ENCODE measurements around the gene SCAP. TPM values are rescaled to one million over a fixed set of nuclear protein-coding genes. Genes with fewer than 3 reads are reported as not detected.
A peak's percentile ranks its signal among the peaks of the same experiment; 100 is the strongest.

Gene SCAP
- total and polyA plus RNA-seq, 2 of the 13 experiments (the other 11 are each of a cell fraction or from before 2014, with no cell fraction given), result 40.4 to 53.3 TPM

DNA sequence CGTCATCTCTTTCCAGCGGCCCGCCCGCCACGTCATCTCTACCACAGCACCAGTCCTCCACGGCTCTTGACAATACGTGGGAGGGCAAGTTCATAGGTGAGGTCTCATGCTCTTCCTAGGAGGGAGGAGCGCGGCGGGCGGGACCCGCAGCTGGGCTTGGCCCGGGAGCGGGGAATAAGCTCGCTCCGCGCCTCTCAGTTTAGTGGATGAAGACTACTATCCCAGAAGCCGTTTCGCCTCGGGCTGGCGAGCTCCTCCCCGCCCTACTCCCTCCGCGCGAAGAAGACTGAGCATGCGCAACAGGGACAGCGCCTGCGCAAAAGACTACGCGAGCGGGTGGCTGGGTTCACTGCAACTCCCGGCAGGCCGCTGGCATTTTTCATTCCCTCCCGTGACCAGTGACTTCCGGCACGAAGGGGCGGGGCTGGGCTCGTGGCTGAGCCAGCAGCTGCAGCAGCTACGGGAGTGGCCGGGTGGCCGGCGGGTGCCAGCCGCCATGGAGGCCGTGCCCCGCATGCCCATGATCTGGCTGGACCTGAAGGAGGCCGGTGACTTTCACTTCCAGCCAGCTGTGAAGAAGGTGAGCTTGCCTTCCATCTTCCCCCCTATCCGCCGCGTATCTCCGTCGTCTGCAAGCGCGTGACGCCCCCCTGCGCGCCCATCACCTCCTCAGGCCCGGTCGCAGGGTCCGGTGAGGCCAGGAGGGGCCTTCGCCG, 95.0 kb downstream of the SCAP start, which contains the start of gene PTPN23 (continued):
- TF ChIP-seq, protein P1, sequence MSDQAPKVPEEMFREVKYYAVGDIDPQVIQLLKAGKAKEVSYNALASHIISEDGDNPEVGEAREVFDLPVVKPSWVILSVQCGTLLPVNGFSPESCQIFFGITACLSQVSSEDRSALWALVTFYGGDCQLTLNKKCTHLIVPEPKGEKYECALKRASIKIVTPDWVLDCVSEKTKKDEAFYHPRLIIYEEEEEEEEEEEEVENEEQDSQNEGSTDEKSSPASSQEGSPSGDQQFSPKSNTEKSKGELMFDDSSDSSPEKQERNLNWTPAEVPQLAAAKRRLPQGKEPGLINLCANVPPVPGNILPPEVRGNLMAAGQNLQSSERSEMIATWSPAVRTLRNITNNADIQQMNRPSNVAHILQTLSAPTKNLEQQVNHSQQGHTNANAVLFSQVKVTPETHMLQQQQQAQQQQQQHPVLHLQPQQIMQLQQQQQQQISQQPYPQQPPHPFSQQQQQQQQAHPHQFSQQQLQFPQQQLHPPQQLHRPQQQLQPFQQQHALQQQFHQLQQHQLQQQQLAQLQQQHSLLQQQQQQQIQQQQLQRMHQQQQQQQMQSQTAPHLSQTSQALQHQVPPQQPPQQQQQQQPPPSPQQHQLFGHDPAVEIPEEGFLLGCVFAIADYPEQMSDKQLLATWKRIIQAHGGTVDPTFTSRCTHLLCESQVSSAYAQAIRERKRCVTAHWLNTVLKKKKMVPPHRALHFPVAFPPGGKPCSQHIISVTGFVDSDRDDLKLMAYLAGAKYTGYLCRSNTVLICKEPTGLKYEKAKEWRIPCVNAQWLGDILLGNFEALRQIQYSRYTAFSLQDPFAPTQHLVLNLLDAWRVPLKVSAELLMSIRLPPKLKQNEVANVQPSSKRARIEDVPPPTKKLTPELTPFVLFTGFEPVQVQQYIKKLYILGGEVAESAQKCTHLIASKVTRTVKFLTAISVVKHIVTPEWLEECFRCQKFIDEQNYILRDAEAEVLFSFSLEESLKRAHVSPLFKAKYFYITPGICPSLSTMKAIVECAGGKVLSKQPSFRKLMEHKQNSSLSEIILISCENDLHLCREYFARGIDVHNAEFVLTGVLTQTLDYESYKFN (CRISPR knock-in tag; conservative IDR thresholded peaks at IDR 0.05), result peak; percentile 4; the same call in 1 of the 2 replicates
- TF ChIP-seq RFXANK (CRISPR knock-in tag; IDR thresholded peaks at IDR 0.05) (no peak; the same call in 1 of the 2 replicates), KDM1A (CRISPR knock-in tag; IDR thresholded peaks at IDR 0.05) (no peak), ZNF546 (CRISPR knock-in tag; conservative IDR thresholded peaks at IDR 0.05) (peak; percentile 32; the same call in 1 of the 2 replicates), NR3C1 (CRISPR knock-in tag; IDR thresholded peaks at IDR 0.05) (no peak), HNRNPUL1 (IDR thresholded peaks at IDR 0.05; ENCODE audit: low read depth, low read length) (no peak), PITX1 (CRISPR knock-in tag; IDR thresholded peaks at IDR 0.05) (no peak; the same call in none of the 2 replicates), ZKSCAN5 (CRISPR knock-in tag; IDR thresholded peaks at IDR 0.05) (peak; percentile 53; the same call in 1 of the 2 replicates), ZNF556 (CRISPR knock-in tag; IDR thresholded peaks at IDR 0.05; ENCODE audit: borderline replicate concordance) (0 out of 2 replicates have a peak, but pooled peaks have one; percentile 75), PRMT3 (CRISPR knock-in tag; IDR thresholded peaks at IDR 0.05; ENCODE audit: borderline replicate concordance, low read depth) (peak; percentile 81; the same call in 1 of the 2 replicates)
- TF ChIP-seq, protein P2, sequence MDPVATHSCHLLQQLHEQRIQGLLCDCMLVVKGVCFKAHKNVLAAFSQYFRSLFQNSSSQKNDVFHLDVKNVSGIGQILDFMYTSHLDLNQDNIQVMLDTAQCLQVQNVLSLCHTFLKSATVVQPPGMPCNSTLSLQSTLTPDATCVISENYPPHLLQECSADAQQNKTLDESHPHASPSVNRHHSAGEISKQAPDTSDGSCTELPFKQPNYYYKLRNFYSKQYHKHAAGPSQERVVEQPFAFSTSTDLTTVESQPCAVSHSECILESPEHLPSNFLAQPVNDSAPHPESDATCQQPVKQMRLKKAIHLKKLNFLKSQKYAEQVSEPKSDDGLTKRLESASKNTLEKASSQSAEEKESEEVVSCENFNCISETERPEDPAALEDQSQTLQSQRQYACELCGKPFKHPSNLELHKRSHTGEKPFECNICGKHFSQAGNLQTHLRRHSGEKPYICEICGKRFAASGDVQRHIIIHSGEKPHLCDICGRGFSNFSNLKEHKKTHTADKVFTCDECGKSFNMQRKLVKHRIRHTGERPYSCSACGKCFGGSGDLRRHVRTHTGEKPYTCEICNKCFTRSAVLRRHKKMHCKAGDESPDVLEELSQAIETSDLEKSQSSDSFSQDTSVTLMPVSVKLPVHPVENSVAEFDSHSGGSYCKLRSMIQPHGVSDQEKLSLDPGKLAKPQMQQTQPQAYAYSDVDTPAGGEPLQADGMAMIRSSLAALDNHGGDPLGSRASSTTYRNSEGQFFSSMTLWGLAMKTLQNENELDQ (CRISPR knock-in tag; IDR thresholded peaks at IDR 0.05; ENCODE audit: borderline replicate concordance), result no peak; the same call in 1 of the 2 replicates
- TF ChIP-seq, protein P3, sequence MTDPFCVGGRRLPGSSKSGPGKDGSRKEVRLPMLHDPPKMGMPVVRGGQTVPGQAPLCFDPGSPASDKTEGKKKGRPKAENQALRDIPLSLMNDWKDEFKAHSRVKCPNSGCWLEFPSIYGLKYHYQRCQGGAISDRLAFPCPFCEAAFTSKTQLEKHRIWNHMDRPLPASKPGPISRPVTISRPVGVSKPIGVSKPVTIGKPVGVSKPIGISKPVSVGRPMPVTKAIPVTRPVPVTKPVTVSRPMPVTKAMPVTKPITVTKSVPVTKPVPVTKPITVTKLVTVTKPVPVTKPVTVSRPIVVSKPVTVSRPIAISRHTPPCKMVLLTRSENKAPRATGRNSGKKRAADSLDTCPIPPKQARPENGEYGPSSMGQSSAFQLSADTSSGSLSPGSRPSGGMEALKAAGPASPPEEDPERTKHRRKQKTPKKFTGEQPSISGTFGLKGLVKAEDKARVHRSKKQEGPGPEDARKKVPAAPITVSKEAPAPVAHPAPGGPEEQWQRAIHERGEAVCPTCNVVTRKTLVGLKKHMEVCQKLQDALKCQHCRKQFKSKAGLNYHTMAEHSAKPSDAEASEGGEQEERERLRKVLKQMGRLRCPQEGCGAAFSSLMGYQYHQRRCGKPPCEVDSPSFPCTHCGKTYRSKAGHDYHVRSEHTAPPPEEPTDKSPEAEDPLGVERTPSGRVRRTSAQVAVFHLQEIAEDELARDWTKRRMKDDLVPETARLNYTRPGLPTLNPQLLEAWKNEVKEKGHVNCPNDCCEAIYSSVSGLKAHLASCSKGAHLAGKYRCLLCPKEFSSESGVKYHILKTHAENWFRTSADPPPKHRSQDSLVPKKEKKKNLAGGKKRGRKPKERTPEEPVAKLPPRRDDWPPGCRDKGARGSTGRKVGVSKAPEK (CRISPR knock-in tag; IDR thresholded peaks at IDR 0.05; ENCODE audit: borderline replicate concordance), result no peak; the same call in 1 of the 2 replicates
- TF ChIP-seq, protein P4, sequence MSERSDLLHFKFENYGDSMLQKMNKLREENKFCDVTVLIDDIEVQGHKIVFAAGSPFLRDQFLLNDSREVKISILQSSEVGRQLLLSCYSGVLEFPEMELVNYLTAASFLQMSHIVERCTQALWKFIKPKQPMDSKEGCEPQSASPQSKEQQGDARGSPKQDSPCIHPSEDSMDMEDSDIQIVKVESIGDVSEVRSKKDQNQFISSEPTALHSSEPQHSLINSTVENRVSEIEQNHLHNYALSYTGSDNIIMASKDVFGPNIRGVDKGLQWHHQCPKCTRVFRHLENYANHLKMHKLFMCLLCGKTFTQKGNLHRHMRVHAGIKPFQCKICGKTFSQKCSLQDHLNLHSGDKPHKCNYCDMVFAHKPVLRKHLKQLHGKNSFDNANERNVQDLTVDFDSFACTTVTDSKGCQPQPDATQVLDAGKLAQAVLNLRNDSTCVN (CRISPR knock-in tag; IDR thresholded peaks at IDR 0.05; ENCODE audit: borderline replicate concordance), result 0 out of 2 replicates have a peak, but pooled peaks have one; percentile 21
- TF ChIP-seq, protein P5, sequence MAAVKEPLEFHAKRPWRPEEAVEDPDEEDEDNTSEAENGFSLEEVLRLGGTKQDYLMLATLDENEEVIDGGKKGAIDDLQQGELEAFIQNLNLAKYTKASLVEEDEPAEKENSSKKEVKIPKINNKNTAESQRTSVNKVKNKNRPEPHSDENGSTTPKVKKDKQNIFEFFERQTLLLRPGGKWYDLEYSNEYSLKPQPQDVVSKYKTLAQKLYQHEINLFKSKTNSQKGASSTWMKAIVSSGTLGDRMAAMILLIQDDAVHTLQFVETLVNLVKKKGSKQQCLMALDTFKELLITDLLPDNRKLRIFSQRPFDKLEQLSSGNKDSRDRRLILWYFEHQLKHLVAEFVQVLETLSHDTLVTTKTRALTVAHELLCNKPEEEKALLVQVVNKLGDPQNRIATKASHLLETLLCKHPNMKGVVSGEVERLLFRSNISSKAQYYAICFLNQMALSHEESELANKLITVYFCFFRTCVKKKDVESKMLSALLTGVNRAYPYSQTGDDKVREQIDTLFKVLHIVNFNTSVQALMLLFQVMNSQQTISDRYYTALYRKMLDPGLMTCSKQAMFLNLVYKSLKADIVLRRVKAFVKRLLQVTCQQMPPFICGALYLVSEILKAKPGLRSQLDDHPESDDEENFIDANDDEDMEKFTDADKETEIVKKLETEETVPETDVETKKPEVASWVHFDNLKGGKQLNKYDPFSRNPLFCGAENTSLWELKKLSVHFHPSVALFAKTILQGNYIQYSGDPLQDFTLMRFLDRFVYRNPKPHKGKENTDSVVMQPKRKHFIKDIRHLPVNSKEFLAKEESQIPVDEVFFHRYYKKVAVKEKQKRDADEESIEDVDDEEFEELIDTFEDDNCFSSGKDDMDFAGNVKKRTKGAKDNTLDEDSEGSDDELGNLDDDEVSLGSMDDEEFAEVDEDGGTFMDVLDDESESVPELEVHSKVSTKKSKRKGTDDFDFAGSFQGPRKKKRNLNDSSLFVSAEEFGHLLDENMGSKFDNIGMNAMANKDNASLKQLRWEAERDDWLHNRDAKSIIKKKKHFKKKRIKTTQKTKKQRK (IDR thresholded peaks at IDR 0.05; ENCODE audit: low read length), result no peak

Measured in HepG2 (cell line).